Testis (tissue), 2 donors: ENCODE results near the gene RBM33.

ENCODE experiments used
- POLR2A ChIP-seq: fragments of 450-650 bp; IDR thresholded peaks from one replicate; pipeline ENCODE4 v1.6.1; 2017; ENCODE audit warnings: antibody characterized with exemption, mild to moderate bottlenecking, moderate library complexity
- TF ChIP-seq, protein P1 (sequence below), 3 experiments: fragments of 450-650 bp in 2 of 3; fragments of 200-600 bp in 1 of 3; sonication (generic) in 1 of 3; IDR thresholded peaks; one replicate each; pipeline ENCODE4 v1.5.1; 2016 to 2019; ENCODE audit warnings: antibody characterized with exemption in 3 of 3, mild to moderate bottlenecking in 2 of 3, moderate library complexity in 1 of 3

DNA sequence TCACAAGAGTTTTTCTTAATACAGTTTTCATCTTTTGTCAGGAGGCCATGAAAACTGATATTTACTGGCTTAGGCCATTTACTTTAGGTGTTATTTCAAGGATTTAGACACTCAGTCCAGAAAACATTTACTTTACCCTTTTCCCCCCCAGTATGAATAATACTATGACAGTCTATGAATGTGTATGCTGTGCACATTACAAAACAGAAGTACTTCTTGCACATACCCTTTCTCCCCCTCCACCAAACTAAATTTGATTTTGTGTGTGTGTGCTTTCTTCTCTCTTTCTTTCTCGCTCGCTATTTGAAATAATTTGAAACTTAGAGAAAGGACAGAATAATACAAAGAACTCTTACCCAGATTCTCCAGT is 41.3 kb downstream of the RBM33 start:
- TF ChIP-seq, protein P1, sequence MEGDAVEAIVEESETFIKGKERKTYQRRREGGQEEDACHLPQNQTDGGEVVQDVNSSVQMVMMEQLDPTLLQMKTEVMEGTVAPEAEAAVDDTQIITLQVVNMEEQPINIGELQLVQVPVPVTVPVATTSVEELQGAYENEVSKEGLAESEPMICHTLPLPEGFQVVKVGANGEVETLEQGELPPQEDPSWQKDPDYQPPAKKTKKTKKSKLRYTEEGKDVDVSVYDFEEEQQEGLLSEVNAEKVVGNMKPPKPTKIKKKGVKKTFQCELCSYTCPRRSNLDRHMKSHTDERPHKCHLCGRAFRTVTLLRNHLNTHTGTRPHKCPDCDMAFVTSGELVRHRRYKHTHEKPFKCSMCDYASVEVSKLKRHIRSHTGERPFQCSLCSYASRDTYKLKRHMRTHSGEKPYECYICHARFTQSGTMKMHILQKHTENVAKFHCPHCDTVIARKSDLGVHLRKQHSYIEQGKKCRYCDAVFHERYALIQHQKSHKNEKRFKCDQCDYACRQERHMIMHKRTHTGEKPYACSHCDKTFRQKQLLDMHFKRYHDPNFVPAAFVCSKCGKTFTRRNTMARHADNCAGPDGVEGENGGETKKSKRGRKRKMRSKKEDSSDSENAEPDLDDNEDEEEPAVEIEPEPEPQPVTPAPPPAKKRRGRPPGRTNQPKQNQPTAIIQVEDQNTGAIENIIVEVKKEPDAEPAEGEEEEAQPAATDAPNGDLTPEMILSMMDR (IDR thresholded peaks at IDR 0.05) = no peak
- TF ChIP-seq POLR2A = no peak
